NCI-H146 treated with DMSO at 0.1 percent for 48 hours (cell line): ENCODE data around the gene SOX18.
"Not testable (repeated sequence)": the region's sequence is repeated elsewhere in the genome, so short reads cannot be mapped to it uniquely, and the experiment has no call there.

ENCODE experiments used
- DNase-seq: peaks from one replicate; lab custom pipeline; 2025; ENCODE audit not compliant: unreplicated experiment; lab: John Stamatoyannopoulos, UW

The SOX18 gene

DNA sequence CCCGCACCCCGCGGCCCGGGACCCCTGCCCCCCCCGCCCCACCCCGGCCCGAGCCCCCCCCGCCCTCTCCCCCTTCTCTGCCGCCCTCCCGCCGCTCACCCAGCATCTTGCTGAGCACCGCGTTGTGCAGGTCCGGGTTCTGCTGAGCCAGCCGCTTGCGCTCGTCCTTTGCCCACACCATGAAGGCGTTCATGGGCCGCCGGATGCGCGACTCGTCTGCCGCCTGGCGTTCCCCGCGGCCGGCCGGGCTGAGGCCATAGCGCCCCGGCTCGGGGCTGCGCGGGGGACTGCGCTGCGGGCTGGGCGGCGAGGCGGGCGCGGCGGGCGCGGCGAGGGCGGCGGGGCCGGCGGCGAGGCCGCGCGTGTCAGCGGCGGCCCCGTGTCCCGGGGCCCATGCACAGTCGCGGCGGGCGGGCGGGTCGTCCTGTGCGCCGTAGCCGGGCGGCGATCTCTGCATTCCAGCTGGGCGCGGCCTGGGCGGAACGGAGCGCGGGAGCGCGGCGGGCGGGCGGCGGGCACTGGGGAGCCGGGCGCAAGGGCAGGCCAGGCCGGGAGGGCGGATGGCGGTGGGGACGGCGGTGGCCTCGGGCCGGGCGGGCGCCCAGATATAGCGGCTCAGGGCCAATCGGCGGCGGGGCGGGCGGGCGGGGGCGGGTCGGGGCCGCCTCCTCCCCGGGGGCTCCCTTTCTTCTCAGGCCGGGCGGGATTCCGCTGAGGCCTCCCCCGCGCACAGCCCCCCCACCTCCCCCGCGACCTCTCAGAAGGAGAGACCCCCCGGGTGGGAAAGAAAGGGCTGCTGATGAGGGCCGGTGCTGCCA is at the start of gene SOX18:
TSS of gene SOX18 (minus strand) at position 580 of the 818 bp plus-strand sequence. CDS start at position 457, 123 bp downstream.
- DNase-seq = no peak

DNA sequence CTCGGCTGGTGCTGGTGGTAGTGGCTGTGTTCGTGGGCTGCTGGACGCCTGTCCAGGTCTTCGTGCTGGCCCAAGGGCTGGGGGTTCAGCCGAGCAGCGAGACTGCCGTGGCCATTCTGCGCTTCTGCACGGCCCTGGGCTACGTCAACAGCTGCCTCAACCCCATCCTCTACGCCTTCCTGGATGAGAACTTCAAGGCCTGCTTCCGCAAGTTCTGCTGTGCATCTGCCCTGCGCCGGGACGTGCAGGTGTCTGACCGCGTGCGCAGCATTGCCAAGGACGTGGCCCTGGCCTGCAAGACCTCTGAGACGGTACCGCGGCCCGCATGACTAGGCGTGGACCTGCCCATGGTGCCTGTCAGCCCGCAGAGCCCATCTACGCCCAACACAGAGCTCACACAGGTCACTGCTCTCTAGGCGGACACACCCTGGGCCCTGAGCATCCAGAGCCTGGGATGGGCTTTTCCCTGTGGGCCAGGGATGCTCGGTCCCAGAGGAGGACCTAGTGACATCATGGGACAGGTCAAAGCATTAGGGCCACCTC is 49.1 kb upstream of the SOX18 start:
- DNase-seq = no peak

DNA sequence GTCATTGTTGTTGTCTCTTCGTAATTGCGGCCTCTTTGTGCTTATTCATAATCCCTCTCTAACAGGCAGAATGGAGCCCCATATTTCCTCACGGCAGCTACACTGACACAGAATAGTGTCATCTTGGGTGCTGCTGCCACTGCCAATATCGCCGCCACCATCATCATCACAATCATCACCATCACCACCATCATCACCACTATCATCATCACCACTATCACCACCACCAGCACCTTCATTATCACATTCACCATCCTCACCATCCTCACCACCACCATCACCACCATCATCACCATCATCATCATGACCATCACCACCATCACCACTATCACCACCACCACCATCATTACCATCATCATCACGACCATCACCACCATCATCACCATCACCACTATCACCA is 47.1 kb upstream of the SOX18 start:
- no peak for DNase-seq

DNA sequence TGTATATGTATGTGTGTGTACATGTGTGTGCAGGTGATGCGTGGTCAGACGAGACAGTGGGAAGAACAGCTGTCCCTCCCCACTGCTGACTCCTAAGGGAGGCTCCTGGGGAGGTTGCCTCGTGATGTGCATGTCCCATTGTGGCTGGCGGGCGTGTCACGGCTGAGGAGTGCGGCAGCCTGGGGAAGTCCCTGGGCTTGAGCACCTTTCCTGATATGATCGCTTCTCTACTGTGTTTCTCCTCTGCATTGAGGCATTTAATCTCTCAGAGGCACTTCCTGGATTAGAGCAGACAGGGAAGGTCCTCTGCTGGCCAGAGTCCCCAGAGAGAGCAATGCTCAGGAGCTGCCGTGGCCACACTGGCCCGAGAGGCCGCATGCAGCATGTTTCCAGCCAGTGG is 46.5 kb upstream of the SOX18 start:
- no peak for DNase-seq

DNA sequence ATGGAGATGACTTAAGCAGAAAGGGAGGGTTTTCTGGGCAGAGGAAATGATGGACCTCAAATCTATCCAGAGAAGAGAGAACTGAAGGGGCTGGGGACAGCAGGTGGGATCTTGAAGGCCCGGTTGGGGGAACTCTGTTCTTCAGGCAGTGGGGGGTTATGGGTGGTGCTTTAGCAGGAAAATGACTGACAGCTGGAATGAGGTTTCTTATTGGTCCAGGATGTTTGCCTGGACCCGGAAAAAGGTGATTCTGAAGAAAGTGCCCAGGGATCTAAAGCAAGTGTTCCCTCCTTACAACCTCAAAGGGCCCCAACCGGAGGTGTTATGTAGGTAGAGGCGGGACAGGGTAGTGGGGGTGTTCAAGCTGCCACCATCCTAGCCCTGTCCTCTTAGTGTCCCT is 46.0 kb upstream of the SOX18 start:
- DNase-seq = no peak

- DNase-seq = no peak
Measured at GRCh38 chr20:64093013-64093503, 43.6 kb upstream of the SOX18 start.

DNA sequence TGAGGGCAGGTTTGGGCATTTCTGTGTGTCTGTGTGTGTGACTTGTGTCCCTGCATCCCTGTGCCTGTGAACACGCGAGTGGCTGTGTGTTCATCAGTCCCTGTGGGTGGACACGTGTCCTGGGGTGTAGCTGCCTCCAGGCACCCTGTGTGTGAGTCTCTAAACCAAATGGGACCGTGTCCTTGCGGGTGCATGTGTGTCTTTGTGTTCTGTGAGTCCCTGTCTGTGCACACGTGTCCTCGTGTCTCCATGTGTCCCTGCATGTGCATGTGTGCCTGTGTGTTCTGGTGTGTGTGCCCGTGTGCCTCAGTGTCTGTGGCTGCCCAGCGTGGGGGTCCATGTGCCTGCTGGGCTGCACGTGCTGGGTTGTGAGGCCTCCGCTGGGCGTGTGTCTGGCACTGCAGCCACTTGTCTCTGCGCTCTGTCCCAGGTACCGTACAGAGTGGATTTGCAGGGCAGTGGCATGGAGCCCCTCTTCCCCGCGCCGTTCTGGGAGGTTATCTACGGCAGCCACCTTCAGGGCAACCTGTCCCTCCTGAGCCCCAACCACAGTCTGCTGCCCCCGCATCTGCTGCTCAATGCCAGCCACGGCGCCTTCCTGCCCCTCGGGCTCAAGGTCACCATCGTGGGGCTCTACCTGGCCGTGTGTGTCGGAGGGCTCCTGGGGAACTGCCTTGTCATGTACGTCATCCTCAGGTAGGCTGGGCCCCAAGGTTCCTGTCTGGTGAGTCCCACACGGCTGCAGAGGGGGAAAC is 43.0 kb upstream of the SOX18 start:
- no peak for DNase-seq

- DNase-seq = no peak
Measured at GRCh38 chr20:64091770-64092169, 42.3 kb upstream of the SOX18 start.

DNA sequence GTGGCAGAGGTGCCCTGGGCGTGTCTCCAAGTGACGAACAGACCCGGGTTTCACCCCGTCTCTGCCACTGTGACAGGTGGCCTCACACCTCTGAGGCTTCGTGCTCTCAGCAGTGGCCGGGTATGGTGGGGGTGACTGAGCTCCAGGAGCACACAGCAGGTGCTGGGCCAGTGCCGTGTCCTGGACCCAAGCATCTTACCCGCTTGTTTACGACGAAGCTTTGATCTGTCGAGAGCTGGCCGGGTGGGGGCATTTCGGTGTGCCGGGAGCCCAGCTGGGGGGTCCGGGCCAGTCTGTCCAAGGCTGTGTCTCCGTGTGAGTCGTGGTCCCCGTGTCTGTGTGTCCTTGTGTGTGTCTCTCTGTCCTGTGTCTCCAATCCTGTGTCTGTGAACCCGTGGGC is 41.9 kb upstream of the SOX18 start:
- no peak for DNase-seq

- no peak for DNase-seq
Measured at GRCh38 chr20:64090165-64090564, 40.7 kb upstream of the SOX18 start.

- DNase-seq = not testable (repeated sequence)
Measured at GRCh38 chr20:64088586-64088985, 39.1 kb upstream of the SOX18 start.

DNA sequence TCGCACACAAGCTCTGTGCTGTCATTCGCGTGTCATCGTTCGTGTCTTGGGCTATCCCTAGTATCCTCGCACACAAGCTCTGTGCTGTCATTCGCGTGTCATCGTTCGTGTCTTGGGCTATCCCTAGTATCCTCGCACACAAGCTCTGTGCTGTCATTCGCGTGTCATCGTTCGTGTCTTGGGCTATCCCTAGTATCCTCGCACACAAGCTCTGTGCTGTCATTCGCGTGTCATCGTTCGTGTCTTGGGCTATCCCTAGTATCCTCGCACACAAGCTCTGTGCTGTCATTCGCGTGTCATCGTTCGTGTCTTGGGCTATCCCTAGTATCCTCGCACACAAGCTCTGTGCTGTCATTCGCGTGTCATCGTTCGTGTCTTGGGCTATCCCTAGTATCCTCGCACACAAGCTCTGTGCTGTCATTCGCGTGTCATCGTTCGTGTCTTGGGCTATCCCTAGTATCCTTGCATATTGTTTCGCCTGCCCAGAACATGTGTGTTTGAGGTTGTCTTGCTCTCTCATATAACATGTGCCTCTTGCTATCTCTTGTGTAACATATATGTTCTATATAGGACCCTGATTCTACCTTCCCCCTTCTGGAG is 37.9 kb upstream of the SOX18 start:
- DNase-seq = not testable (repeated sequence)

DNA sequence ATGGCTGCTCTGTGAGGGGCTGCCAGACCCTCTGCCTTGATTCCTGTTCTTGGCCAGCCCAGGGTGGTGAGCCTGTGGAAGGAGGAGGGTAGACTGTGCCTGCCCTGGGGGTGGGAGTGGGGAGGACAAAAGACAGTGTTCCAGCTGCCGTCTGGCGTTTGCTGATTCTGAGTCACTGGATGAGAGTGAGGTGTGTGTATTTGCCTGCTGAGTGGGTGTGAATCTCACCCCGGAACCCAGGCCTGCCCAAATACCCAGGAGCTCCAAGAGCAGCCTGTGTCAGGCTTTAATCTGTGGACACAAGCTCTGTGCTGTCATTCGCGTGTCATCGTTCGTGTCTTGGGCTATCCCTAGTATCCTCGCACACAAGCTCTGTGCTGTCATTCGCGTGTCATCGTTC is 37.4 kb upstream of the SOX18 start:
- no peak for DNase-seq

- DNase-seq = peak; percentile 53
Measured at GRCh38 chr20:64084685-64085152, 35.3 kb upstream of the SOX18 start.

DNA sequence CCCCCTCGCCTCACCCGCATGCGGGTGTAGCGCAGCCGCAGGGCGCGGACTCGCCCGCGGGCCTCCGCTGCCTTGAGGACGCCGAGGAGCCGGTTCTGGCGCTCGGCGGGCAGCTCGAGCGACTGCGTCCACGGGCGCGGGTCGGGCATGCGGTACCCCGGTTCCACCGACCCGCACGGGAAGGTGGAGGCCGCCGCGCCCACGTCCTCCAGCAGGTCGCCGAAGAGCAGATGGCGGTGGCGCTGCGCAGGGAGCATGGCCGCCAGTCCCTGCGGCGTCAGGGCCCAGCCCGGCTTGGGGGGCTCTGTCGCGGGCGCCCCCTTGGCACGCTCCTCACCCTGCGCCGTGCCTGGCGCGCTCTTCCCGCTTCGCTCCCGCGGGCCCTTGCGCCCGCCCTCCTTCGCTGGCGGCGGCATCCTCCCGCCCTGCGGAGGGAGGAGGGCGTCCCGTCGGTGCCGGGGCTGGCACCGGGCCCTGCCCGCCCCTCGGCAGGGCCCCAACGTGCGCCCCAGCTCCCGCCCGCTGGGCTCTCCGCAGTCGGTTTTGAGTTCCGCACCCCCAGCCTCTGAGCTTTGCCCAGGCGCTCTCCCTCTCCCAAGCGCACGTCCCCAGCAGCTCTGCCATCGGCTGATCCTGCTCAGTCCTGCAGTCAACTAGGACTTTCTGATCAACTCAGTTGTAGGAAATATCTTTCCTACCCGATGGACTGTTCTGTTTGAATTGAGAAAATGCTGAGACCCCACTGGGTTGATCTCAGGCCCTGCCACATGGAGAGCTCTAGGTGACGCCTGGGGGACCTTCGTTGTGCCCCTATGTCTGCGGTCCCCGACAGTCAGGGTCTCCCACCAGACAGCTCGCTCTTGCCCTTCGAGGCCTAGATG is 34.6 kb upstream of the SOX18 start, which contains the start of gene LKAAEAR1:
TSS of gene LKAAEAR1 (minus strand) at position 595 of the 881 bp plus-strand sequence. CDS start at position 416, 179 bp downstream.
- DNase-seq = no peak

DNA sequence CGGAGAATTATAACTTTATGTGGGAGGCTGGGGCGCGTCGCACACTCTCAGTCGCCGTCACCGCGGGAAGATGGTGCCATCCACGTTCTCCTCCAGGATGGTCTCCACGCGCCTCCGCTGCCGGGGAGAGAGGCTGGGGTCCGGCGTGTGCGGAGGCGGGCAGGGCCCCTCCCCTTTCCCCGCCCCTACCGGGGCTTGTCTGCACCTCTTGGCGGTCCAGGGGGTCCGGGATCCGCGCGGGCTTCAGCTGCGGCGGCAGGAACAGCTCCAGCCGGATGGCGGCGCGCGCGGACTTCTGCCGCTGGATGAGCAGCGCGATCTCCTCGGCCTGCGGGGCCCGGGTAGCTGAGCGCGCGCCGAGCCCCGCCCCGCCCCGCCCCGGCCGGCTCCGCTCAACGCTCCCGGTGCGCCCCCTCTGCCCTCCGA is 34.0 kb upstream of the SOX18 start:
- peak; percentile 78 for DNase-seq

- DNase-seq = no peak
Measured at GRCh38 chr20:64082820-64083377, 33.5 kb upstream of the SOX18 start.

DNA sequence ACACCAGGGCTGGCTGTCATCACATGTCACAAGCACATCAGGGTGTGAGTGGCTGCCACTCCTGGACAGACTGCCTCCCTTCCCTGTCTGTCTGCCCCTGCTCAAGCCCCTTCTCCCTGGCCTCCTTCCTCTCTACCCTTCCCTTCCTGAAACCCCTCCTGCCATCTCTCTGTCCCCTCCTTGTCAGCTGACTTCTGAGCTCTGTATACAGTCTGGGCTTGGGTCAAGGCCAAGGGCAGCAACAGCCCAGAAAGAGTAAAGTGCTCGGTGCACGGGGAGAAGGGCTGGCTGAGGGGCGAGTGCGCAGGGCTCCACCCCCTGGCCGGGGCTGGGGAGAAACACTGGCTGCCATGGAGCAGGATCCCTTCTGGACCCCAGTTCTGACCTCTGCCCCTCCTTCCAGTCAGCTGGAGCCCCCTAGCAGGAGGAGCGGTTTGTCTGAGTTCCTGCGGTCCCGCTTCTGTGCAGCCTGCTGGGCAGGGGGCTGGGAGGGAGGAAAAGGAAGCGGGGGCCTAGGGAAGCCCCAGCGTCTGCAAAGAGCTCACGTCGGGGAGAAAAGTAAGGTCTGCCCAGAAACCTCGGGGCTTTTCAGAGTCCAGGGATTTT is 32.8 kb upstream of the SOX18 start:
- no peak for DNase-seq

GRCh38 chr20:64081624-64081964 is 32.2 kb upstream of the SOX18 start:
- DNase-seq = no peak
